ENCODE data around the gene ZNF212.

DNA sequence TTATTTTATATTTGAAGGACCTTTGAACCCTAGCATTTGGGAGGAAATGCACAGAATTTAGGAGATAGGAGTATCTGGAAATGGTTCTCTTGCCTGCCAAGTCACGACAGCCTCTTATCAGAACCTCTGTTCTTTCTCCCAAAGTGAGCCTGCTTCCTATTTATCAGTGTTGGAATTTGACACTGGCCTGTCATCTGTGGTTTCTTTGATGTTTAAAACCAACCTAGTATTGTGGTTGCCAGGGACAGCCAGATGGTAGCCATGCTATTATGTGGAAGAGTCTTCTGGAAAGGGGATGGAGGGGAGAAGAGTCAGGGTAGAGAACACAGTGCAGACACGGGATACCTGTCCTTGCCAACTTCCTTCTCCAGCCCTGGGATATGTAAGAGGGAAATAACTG is 23.0 kb upstream of the ZNF212 start:
- no peak for TF ChIP-seq EP300 (IDR thresholded peaks at IDR 0.05)
- no peak for TF ChIP-seq POLR2A (IDR thresholded peaks at IDR 0.05; ENCODE audit: low read depth)
- TF ChIP-seq, protein P1, sequence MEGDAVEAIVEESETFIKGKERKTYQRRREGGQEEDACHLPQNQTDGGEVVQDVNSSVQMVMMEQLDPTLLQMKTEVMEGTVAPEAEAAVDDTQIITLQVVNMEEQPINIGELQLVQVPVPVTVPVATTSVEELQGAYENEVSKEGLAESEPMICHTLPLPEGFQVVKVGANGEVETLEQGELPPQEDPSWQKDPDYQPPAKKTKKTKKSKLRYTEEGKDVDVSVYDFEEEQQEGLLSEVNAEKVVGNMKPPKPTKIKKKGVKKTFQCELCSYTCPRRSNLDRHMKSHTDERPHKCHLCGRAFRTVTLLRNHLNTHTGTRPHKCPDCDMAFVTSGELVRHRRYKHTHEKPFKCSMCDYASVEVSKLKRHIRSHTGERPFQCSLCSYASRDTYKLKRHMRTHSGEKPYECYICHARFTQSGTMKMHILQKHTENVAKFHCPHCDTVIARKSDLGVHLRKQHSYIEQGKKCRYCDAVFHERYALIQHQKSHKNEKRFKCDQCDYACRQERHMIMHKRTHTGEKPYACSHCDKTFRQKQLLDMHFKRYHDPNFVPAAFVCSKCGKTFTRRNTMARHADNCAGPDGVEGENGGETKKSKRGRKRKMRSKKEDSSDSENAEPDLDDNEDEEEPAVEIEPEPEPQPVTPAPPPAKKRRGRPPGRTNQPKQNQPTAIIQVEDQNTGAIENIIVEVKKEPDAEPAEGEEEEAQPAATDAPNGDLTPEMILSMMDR (IDR thresholded peaks at IDR 0.05) = no peak
- TF ChIP-seq POLR2AphosphoS5 (IDR thresholded peaks at IDR 0.05) = no peak
